ENCODE results near the gene CAPZB.
A peak's percentile ranks its signal among the peaks of the same experiment; 100 is the strongest.

The CAPZB gene

DNA sequence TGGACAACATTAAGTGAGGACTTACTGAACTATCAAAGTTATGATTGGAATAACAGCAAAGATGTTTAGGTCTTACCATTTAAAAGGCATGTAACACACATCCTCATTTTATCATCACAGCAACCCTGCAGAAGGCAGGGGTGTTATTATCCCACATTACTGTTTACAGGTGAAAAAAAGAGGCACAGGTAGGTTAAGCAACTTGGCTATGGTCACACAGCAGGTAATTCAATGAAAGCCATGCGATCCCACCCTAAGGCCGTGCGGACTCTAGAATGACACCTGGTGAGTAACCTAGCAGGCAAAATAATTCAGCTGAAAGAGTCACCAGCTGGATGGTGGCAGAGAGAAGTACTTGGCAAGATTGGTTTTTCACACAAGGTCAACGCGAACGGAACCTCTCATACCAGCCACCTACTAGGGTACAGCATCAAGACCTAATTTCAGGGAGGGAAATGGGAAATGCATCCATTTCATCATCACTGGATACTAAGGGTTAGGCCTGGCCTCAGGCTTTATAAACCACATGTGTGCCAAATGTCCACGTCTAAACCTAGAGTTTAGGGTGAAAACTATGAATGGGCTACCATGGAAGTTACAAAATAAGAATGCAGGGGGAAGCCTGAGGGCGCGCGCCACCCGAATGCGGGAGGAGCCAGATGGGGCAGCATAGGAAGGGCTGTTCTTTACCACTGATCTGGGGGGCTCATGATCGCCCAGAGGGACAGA lies 88.0 kb downstream of the CAPZB start:
- no peak for TF ChIP-seq PPARA (CRISPR knock-in tag; IDR thresholded peaks at IDR 0.05; ENCODE audit: borderline replicate concordance)
- TF ChIP-seq, protein P1, sequence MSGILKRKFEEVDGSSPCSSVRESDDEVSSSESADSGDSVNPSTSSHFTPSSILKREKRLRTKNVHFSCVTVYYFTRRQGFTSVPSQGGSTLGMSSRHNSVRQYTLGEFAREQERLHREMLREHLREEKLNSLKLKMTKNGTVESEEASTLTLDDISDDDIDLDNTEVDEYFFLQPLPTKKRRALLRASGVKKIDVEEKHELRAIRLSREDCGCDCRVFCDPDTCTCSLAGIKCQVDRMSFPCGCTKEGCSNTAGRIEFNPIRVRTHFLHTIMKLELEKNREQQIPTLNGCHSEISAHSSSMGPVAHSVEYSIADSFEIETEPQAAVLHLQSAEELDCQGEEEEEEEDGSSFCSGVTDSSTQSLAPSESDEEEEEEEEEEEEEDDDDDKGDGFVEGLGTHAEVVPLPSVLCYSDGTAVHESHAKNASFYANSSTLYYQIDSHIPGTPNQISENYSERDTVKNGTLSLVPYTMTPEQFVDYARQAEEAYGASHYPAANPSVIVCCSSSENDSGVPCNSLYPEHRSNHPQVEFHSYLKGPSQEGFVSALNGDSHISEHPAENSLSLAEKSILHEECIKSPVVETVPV (CRISPR knock-in tag; IDR thresholded peaks at IDR 0.05): no peak
- no peak for TF ChIP-seq ISL1 (CRISPR knock-in tag; IDR thresholded peaks at IDR 0.05)
- no peak for TF ChIP-seq ZNF8 (CRISPR knock-in tag; IDR thresholded peaks at IDR 0.05)
- TF ChIP-seq ESRRG (CRISPR knock-in tag; IDR thresholded peaks at IDR 0.05): no peak
- TF ChIP-seq, protein P2, sequence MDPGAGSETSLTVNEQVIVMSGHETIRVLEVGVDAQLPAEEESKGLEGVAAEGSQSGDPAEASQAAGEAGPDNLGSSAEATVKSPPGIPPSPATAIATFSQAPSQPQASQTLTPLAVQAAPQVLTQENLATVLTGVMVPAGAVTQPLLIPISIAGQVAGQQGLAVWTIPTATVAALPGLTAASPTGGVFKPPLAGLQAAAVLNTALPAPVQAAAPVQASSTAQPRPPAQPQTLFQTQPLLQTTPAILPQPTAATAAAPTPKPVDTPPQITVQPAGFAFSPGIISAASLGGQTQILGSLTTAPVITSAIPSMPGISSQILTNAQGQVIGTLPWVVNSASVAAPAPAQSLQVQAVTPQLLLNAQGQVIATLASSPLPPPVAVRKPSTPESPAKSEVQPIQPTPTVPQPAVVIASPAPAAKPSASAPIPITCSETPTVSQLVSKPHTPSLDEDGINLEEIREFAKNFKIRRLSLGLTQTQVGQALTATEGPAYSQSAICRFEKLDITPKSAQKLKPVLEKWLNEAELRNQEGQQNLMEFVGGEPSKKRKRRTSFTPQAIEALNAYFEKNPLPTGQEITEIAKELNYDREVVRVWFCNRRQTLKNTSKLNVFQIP (CRISPR knock-in tag; IDR thresholded peaks at IDR 0.05; ENCODE audit: borderline replicate concordance, low read depth): no peak
- TF ChIP-seq CSDC2 (CRISPR knock-in tag; IDR thresholded peaks at IDR 0.05): no peak
- no peak for TF ChIP-seq SNAI2 (CRISPR knock-in tag; IDR thresholded peaks at IDR 0.05)
- no peak for TF ChIP-seq OSR1 (CRISPR knock-in tag; IDR thresholded peaks at IDR 0.05)
- TF ChIP-seq TOX (CRISPR knock-in tag; IDR thresholded peaks at IDR 0.05; ENCODE audit: borderline replicate concordance): no peak
- TF ChIP-seq ZC3H10 (CRISPR knock-in tag; IDR thresholded peaks at IDR 0.05): no peak
- TF ChIP-seq, protein P3, sequence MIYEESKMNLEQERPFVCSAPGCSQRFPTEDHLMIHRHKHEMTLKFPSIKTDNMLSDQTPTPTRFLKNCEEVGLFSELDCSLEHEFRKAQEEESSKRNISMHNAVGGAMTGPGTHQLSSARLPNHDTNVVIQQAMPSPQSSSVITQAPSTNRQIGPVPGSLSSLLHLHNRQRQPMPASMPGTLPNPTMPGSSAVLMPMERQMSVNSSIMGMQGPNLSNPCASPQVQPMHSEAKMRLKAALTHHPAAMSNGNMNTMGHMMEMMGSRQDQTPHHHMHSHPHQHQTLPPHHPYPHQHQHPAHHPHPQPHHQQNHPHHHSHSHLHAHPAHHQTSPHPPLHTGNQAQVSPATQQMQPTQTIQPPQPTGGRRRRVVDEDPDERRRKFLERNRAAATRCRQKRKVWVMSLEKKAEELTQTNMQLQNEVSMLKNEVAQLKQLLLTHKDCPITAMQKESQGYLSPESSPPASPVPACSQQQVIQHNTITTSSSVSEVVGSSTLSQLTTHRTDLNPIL (CRISPR knock-in tag; IDR thresholded peaks at IDR 0.05; ENCODE audit: low read depth): no peak
- TF ChIP-seq ZFP30 (CRISPR knock-in tag; IDR thresholded peaks at IDR 0.05): no peak
- TF ChIP-seq ARNTL (CRISPR knock-in tag; IDR thresholded peaks at IDR 0.05; ENCODE audit: borderline replicate concordance, low read depth): no peak
- no peak for ATAC-seq

DNA sequence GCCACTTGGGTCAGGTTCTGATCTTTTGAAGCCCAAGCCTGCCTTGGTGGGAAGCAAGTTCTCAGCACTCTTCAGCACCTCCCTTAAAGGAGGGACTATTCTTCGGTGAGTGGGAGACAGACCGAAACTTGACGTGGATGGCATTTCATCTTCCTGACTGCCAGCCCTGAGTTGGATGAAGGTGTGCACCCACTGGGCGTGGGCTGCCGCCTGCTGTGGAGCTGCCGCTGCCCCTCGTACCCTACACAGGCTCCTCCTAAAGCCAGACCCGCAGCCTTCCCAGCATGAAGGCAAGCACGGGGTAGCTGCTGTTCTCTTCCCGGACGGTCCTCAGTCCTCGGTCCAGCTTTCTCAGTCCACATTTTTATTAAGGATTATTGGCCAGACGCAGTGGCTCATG lies 89.1 kb downstream of the CAPZB start:
- no peak for ATAC-seq
- TF ChIP-seq PPARA (CRISPR knock-in tag; IDR thresholded peaks at IDR 0.05; ENCODE audit: borderline replicate concordance): no peak
- no peak for TF ChIP-seq RARB (CRISPR knock-in tag; IDR thresholded peaks at IDR 0.05)
- TF ChIP-seq GLIS3 (CRISPR knock-in tag; IDR thresholded peaks at IDR 0.05): no peak
- no peak for TF ChIP-seq ARNTL (CRISPR knock-in tag; IDR thresholded peaks at IDR 0.05; ENCODE audit: borderline replicate concordance, low read depth)
- TF ChIP-seq, protein P4, sequence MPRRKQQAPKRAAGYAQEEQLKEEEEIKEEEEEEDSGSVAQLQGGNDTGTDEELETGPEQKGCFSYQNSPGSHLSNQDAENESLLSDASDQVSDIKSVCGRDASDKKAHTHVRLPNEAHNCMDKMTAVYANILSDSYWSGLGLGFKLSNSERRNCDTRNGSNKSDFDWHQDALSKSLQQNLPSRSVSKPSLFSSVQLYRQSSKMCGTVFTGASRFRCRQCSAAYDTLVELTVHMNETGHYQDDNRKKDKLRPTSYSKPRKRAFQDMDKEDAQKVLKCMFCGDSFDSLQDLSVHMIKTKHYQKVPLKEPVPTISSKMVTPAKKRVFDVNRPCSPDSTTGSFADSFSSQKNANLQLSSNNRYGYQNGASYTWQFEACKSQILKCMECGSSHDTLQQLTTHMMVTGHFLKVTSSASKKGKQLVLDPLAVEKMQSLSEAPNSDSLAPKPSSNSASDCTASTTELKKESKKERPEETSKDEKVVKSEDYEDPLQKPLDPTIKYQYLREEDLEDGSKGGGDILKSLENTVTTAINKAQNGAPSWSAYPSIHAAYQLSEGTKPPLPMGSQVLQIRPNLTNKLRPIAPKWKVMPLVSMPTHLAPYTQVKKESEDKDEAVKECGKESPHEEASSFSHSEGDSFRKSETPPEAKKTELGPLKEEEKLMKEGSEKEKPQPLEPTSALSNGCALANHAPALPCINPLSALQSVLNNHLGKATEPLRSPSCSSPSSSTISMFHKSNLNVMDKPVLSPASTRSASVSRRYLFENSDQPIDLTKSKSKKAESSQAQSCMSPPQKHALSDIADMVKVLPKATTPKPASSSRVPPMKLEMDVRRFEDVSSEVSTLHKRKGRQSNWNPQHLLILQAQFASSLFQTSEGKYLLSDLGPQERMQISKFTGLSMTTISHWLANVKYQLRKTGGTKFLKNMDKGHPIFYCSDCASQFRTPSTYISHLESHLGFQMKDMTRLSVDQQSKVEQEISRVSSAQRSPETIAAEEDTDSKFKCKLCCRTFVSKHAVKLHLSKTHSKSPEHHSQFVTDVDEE (CRISPR knock-in tag; IDR thresholded peaks at IDR 0.05): no peak
- TF ChIP-seq TOX (CRISPR knock-in tag; IDR thresholded peaks at IDR 0.05; ENCODE audit: borderline replicate concordance): no peak
- no peak for TF ChIP-seq ESRRG (CRISPR knock-in tag; IDR thresholded peaks at IDR 0.05)
- no peak for TF ChIP-seq ISL1 (CRISPR knock-in tag; IDR thresholded peaks at IDR 0.05)
- TF ChIP-seq, protein P1 (CRISPR knock-in tag; IDR thresholded peaks at IDR 0.05): no peak
- TF ChIP-seq ZC3H10 (CRISPR knock-in tag; IDR thresholded peaks at IDR 0.05): no peak
- no peak for TF ChIP-seq ZNF8 (CRISPR knock-in tag; IDR thresholded peaks at IDR 0.05)
- TF ChIP-seq CSDC2 (CRISPR knock-in tag; IDR thresholded peaks at IDR 0.05): no peak
- TF ChIP-seq ZNF565 (CRISPR knock-in tag; conservative IDR thresholded peaks at IDR 0.05; ENCODE audit: low read depth): no peak

DNA sequence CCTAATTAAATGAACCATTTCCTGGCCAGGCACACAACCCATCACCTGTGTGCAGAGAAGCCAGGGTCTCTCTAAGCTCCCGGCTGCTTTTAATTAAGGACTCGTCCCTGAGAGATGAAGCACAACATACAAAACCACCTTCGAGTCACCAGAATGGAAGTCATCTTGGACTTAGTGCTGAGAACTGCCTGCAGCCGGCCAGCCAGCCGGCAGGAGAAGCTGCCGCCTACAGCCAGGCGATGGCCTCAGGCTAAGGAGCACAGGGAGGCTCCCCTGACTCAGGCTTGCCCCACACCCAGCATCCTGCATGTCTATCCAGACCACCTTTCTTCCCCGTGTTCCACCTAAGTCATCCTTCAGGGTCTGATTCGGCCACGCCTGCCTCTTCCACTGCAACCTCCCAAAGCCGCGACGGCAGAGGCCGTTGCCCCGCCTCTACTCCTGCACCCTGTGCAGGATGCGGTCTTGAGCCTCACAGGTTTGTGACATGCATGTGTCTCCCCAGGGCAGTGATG lies 89.6 kb downstream of the CAPZB start:
- TF ChIP-seq ARNTL (CRISPR knock-in tag; IDR thresholded peaks at IDR 0.05; ENCODE audit: borderline replicate concordance, low read depth) (no peak), TCF4 (CRISPR knock-in tag; IDR thresholded peaks at IDR 0.05; ENCODE audit: borderline replicate concordance) (peak; percentile 59; the same call in 1 of the 2 replicates), ESRRG (CRISPR knock-in tag; IDR thresholded peaks at IDR 0.05) (no peak), ZC3H10 (CRISPR knock-in tag; IDR thresholded peaks at IDR 0.05) (no peak), ZFP3 (CRISPR knock-in tag; IDR thresholded peaks at IDR 0.05) (no peak)
- TF ChIP-seq, protein P2 (CRISPR knock-in tag; IDR thresholded peaks at IDR 0.05; ENCODE audit: borderline replicate concordance, low read depth): no peak
- TF ChIP-seq, protein P4 (CRISPR knock-in tag; IDR thresholded peaks at IDR 0.05): 0 out of 2 replicates have a peak, but pooled peaks have one; percentile 23
- peak; percentile 39 for ATAC-seq

All from SK-N-SH treated with all-trans-retinoic acid at 6 μM for 48 hours (cell line).